NB4 (cell line): ENCODE measurements around the gene TST.
A peak's percentile ranks its signal among the peaks of the same experiment; 100 is the strongest.
"Not testable (repeated sequence)": the region's sequence is repeated elsewhere in the genome, so short reads cannot be mapped to it uniquely, and the experiment has no call there.

Experiments
- DNase-seq: peaks from one replicate; pipeline ENCODE4 v3.0.0; 2010; ENCODE audit warnings: low read depth
- H3K4me3 ChIP-seq: one replicate; pipeline ENCODE4 v1.5.1; 2011; ENCODE audit warnings: mild to moderate bottlenecking, low read depth, low read length, moderate library complexity
- CTCF ChIP-seq: IDR thresholded peaks from one replicate; pipeline ENCODE4 v1.5.1; 2012; ENCODE audit warnings: low read depth, low read length
- MAX ChIP-seq: IDR thresholded peaks from 2 replicates; pipeline ENCODE4 v1.6.1; 2011; ENCODE audit warnings: low read depth, low read length
- MYC ChIP-seq: IDR thresholded peaks from 2 replicates; pipeline ENCODE4 v1.6.1; 2011; ENCODE audit warnings: low read depth, low read length
- POLR2A ChIP-seq: IDR thresholded peaks from 2 replicates; pipeline ENCODE4 v1.6.1; 2011; ENCODE audit warnings: mild to moderate bottlenecking; ENCODE audit not compliant: insufficient read length; ENCODE audit errors: extremely low read depth

TST gene

GRCh38 chr22:36999463-36999862 lies 19.8 kb downstream of the TST start:
- no peak overlapping the region for H3K4me3 ChIP-seq
- no peak for DNase-seq
- TF ChIP-seq MYC (no peak), CTCF (no peak), MAX (no peak), POLR2A (no peak)

DNA sequence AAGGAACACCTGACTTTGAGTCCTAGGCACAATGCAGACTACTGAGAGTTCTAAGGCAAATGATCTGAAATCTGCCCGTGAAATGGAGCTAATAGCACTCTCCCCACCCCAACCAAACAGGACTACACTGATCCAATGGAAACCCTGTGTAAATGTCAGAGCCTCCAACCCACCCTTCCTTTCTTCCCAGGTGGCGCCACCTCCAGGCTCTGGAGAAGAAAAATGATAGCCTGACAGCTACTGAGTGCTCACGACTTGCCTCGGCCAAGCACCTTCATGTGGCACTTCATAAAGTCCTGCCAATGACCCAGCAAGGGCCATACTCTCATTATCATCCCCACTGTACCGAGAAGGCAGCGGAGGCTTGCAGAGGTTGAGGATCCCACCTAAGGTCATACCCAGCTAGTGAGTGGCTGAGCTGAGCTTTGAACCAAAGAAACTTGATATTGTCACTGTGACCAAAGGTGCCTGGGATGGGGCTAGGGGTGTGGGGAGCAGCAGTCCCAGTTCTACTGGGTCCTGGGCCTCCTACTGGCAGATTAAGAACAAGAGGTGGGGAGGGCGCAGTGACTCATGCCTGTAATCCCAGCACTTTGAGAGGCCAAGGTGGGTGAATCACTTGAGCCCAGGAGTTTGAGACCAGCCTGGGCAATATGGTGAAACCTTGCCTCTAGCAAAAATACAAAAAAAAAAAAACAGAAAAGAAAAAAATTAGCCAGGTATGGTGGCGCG lies 20.5 kb downstream of the TST start:
- TF ChIP-seq MAX (no peak), CTCF (peak; percentile 20)
- H3K4me3 ChIP-seq, result no peak overlapping the region
- no peak for DNase-seq

- no peak for DNase-seq
- TF ChIP-seq CTCF, result no peak
- no peak for TF ChIP-seq MYC
- no peak for TF ChIP-seq POLR2A
- TF ChIP-seq MAX, result no peak
- no peak overlapping the region for H3K4me3 ChIP-seq
Measured at GRCh38 chr22:36997746-36998145, 21.5 kb downstream of the TST start.

DNA sequence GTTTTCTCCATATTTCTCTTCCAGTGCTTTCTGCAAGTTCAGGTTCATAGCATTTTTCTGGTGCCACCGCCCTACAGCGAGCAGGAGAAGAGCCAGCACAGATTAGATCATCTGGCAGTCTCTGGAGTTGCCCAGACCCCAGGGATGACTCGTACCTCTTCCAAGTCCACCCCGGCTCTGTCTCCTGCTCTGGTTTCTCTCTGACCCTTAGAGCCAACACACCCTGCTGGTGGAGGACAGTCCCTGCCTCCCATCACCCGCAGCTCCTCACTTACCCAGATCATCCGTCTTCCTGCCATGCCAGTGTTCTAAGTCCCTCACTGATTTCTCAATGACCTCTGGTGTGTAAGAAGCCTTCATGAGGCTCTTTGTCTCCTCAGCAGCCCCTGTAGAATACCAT lies 28.0 kb downstream of the TST start:
- DNase-seq, result no peak
- TF ChIP-seq CTCF, result no peak
- no peak for TF ChIP-seq POLR2A
- TF ChIP-seq MAX, result no peak
- TF ChIP-seq MYC, result no peak
- H3K4me3 ChIP-seq, result no peak overlapping the region

GRCh38 chr22:36990457-36990856 lies 28.8 kb downstream of the TST start:
- no peak for DNase-seq
- TF ChIP-seq MAX, result no peak
- TF ChIP-seq CTCF, result no peak
- no peak for TF ChIP-seq POLR2A
- no peak for TF ChIP-seq MYC
- no peak overlapping the region for H3K4me3 ChIP-seq

DNA sequence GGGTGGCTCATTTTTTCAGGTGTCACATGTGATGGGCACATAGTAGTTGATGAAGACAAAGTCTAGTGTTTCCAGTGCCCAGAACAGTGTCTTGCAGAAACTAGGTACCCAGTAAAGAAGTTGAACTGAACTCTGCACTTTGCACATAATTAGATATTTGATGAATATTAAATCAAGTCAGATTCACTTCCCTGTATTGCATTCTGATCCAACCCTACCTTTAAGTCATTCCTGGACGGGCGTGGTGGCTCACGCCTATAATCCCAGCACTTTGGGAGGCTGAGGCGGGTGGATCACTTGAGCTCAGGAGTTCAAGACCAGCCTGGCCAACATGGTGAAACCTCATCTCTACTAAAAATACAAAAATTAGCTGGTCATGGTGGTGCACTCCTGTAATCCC lies 30.2 kb downstream of the TST start:
- not testable (repeated sequence) for DNase-seq, H3K4me3 ChIP-seq
